SH-SY5Y (cell line): ENCODE data around the gene ACTRT3.

Source experiments
- GATA2 ChIP-seq: IDR thresholded peaks from 2 replicates; pipeline ENCODE4 v1.6.1; 2011; ENCODE audit warnings: mild to moderate bottlenecking, low read depth, low read length
- GATA3 ChIP-seq: IDR thresholded peaks from 2 replicates; pipeline ENCODE4 v1.6.1; 2011; ENCODE audit warnings: low read depth, mild to moderate bottlenecking, low read length, moderate library complexity

- no peak for TF ChIP-seq GATA2
- no peak for TF ChIP-seq GATA3
Observed at GRCh38 chr3:169790687-169791429, 21.5 kb upstream of the ACTRT3 start.
